Glomerular visceral epithelial cell (primary cell): ENCODE measurements around the gene ZNF512.

Source experiments
- DNase-seq: peaks from one replicate; pipeline ENCODE4 v3.0.0-alpha.2; 2016; ENCODE audit errors: extremely low spot score

ZNF512 gene

DNA sequence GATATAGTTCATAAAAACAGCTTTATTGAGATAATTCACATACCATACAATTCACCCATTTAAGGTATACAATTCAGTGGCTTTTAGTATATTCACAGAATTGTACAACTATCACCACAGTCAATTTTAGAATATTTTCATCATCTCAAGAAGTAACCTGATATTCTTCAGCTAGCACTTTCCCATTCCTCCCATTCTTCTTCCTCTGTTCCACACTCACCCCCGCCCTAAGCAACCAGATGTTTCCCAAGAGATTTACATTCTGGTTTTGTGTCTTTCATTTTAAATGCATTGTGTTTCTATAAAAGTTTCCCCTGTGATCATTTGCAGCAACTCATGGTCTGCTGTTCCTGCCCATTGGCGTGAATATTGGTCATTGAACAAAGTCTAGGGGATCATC is 51.4 kb downstream of the ZNF512 start:
- DNase-seq = no peak

- DNase-seq = no peak
Observed at GRCh38 chr2:27636766-27637165, 53.9 kb downstream of the ZNF512 start.

- peak; percentile 55 for DNase-seq
Observed at GRCh38 chr2:27638037-27638637, 55.3 kb downstream of the ZNF512 start.

GRCh38 chr2:27638709-27639108 is 55.9 kb downstream of the ZNF512 start:
- DNase-seq = peak; percentile 62

- no peak for DNase-seq
Observed at GRCh38 chr2:27640722-27641245, 57.9 kb downstream of the ZNF512 start.

DNA sequence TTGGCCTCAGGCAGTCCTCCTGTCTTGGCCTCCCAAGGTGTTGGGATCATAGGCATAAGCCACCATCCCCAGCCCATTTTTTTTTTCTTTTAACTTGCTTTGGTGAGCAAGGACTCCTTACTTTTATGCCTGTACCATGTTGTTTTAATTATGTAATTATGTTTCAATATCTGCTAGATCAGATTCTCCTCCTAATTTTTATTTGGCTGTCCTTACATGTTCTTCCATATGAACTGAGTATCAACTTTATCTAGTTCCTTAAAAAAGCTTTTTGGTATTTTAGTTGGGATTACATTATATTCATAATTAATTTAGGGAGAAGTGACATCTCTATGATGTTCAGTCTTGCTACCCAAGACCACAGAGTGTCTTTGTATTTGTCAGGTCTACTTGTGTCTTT is 62.4 kb downstream of the ZNF512 start:
- no peak for DNase-seq

DNA sequence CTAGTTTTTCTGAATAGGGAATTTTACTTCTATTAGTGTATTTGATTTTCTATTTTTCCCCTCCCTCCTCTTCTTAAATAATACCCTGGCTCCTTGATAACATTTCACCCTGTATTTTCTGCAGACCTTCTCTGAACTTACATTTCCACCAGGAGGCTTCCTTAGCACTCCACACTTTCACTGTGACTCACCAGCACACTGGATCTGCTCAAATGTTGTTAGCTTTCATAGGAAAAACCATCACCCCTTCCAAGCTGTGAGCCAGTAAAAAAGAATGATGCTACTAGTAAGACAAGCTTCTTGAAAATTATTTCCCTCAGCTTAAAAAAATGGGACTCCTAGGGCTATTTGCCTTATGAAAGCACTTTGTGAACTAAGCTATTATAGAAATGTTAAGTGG is 64.4 kb downstream of the ZNF512 start:
- no peak for DNase-seq

DNA sequence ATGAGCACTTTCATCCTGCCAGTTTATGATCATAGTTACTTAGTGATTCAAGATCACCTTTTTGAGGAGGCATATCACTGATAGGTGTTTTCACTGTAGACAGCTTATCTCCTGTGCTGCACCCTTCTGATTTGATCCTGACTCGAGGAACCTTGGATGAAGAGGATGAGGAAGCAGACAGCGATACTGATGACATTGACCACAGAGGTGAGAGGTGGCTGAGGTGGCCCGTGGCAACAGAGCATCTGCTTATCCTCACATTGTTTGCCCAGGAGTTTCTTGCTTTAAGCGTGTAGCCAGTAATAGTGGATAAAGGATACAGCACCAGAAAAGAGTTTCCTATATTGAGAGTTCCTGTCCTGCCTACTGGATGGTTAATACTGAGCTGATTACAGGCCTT is 64.9 kb downstream of the ZNF512 start:
- no peak for DNase-seq

DNA sequence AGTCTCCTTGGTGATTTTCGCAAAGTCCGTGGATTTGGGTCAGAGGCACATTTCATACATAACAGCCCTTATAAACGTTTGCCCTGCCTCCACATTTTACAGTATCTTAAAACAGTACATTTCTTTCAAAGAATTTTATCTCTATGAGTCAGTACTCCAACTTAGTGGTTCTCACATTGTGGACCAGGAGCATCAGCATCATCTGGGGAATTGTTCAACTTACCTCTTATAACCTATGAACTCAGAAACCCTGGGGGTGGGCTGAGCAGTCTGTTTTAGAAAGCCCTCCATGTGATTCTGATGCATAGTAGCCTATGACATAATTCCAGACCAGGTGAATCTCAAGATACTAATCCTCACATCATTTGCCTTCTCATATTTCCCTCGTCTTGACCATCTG is 68.2 kb downstream of the ZNF512 start:
- no peak for DNase-seq

DNA sequence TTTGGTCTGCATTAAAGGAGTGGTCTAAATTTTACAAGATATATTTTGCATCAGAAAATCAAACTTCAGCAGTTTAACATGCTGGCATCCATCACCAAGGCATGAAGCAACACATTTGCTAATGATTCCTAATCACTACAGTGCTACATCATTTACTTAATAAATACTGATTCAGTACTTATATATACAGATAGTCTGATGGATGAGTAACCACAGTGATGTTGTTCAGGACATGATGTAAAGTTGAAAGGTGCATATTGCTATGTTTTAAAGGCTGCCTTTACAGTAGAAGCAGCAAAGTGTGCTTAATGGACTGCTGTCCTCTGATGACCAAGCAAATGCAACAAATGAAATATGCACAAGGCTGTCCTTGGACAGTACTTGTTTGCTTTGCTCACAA is 69.5 kb downstream of the ZNF512 start:
- no peak for DNase-seq

- no peak for DNase-seq
Observed at GRCh38 chr2:27652790-27653189, 69.9 kb downstream of the ZNF512 start.

DNA sequence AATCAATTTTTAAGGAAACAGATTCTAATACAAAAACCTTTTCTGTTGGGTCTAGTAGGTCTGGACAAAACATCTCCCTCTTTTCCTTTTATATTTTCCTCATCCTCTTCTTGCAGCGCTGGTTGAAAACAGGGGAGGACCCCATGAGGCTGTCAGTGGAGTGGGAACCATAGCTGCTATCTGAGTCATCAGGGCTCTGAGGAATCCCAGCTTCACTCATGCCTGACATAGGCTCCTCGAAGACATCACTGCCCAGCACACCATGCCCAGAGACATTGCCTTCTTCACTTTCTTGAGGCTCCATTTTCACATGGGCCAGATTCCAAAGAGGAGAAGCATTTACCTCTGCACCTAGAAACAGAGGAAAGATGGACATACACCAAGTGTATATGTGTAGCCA is 70.6 kb downstream of the ZNF512 start:
- peak; percentile 75 for DNase-seq

DNA sequence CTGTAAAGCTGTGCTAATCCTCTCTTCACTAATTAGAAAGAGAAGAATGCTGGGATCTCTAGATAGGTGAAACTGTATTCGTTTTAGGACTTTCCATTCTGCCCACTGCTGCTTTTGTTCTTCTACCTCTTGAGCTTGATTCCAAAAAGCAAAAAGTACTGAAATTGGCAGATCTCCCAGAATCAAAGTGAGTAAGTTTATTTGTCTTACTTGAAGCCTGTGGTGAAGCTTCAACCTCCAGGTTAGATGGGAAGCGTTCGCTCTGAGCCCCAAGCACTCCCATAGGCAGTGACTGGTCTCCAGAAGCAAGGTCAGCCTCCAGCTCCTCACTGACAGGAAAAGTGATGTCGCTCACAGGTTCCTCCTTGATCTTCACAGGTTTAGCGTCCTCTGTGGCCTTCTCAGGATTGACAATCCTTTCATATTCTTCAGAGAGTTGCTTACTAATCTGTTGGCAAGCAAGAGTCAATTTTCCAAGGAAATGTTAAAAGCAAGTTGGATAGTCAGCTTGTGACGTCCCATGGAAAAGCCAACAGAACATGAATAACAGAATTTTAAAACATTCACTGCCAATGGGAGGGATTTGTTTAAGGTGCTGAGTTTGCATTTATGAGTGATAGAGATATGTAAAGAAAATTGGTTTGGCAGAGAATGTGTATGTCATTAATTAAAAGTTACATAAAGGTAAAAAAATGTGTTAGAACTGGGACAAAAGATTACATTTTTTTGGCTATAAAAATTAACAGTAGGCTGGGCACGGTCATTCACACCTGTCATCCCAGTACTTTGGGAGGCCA is 72.5 kb downstream of the ZNF512 start:
- DNase-seq = peak; percentile 54

DNA sequence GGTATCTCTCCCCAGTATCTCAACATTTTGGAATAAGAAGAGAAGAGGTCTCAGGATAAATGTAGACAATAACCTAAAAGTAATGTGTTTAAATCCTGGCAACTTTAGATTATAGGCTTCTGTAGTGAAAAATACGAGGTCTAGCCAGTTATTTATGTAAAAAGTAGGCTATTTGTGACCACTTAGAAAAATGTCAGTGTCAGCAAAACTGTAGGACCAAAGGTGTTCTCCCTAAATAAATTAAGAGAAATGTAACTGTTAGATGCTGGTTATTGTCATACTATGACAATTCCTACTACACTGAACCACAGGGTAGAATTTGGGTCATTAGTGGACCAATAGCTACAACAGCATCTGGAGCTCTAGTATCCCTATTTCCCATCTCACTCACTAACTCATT is 78.5 kb downstream of the ZNF512 start:
- no peak for DNase-seq

- DNase-seq = peak; percentile 72
Observed at GRCh38 chr2:27663285-27664153, 80.7 kb downstream of the ZNF512 start, which contains the start of the genes SLC4A1AP and SUPT7L. Gene SLC4A1AP (plus strand): TSS chr2:27663889. CDS start chr2:27663915, 26 bp downstream. Gene SUPT7L (minus strand): TSS chr2:27663614. CDS start chr2:27662192, 1,422 bp downstream.

GRCh38 chr2:27664154-27664574 is 81.3 kb downstream of the ZNF512 start:
- DNase-seq = no peak

DNA sequence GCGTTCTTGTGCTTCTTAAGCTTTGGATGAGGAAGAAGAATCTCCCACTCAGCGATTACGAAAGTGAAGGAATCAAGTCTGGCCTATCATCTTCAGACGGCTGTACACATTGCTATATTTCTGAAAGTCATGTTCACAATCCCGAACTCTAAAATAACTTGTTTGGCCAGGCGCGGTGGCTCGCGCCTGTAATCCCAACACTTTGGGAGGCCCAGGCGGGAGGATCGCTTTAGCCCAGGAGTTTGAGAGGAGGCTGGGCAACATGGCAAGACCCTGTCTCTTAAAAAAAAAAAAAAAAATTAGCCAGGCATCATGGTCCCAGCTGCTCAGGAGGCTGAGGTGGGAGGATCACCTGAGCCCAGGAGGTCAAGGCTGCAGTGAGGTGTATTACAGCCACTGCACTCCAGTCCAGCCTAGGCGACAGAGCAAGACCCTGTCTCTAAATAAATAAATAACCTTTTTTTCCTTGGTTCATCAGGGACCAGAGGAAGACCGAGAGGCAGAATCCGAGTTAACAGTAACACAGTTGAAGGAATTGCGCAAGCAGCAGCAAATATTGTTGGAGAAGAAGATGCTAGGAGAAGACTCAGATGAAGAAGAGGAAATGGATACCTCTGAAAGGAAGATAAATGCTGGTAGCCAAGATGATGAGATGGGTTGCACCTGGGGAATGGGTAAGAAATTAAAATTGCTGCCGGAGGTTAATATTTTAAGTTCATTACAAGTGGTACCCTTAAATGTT is 82.0 kb downstream of the ZNF512 start:
- no peak for DNase-seq

- no peak for DNase-seq
Observed at GRCh38 chr2:27667446-27667845, 84.6 kb downstream of the ZNF512 start.

GRCh38 chr2:27671235-27671634 is 88.4 kb downstream of the ZNF512 start:
- DNase-seq = no peak
